HG02981 (cell line): Measurements from ENCODE around the gene AGPAT2.

Source experiments
- ATAC-seq: cut with Tn5 transposase; IDR thresholded peaks from one replicate; pipeline ENCODE4 v1.9.1; 2021; ENCODE audit warnings: mild to moderate bottlenecking, moderate library complexity; ENCODE audit not compliant: unreplicated experiment

The AGPAT2 gene

DNA sequence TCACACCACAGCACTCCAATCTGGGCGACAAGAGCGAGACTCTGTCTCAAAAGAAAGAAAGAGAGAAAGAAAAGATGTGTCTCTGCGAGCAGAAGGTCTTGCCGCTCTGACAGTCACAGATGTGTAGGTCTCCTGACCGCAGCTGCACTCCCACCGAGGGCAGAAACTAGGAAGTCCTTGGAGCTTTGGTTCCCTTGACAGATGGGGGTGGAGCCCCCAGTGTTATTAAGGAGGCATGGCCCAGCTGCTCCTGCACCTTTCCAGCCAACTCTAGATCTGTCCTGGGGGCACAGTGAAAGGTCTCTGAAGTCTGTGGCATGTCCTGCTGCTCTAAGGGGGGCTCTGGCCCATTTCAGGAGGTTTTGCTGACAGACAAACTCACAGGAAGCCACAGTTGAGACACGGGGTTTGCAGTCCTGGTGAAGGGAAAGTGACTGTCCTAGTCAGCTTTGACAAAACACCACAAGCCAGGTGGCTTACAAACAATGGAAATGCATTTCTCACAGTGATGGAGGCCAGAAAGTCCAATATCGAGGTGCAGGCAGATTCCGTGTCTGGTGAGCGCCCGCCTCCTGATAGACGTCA, 16.1 kb upstream of the AGPAT2 start:
- ATAC-seq, result no peak

DNA sequence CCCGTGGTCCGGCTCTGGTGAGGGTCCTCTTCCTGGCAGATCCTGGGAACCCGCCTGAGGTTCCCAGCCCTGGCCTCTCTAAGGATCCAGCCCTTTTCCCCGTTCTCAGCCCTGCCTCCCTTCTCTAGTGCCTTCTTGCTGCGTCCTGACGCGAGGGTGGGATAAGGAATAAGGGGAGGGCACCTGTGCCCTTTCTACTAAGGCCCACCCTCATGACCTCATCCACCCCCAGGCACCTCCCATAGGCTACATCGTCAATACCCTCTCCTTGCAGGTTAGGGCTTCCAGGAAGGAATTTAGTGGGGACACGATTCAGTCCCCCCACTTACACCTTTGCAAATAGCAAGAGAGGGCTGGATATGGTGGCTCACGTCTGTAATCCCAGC, 14.4 kb upstream of the AGPAT2 start:
- ATAC-seq, result peak; percentile 7

DNA sequence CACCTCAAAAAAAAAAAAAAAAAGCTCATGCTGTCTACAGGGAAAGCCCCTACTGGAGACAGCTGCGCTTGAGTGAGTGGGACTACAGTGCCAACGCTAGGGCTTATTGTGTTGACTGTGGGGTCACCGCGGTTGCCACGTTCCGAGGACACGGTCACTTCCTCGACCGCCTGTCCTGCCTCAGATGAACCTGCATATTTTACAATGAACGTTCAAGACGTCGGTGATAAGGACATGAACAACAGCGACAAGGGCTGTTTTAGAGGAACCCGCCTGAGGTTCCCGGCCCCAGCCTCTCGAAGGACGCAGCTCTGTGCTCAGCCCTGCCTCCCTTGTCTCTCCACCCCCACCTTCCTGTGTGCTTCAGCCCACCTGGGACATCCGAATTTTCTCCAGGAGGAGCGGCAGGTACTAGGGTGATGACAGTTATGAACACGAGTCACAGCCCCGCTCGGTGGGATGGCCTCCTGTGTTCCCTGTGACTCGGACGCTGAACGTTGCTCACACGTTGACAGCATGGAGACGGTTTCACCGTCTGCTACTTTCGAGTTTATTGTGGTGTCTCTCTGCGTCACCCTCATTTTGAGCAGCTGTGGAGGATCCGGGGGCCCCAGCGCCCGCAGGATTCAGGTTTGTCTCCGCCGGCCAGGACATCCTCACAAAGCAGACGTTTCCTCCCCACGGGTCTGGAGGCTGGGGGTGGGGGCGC, 13.9 kb upstream of the AGPAT2 start:
- peak; percentile 69 for ATAC-seq

DNA sequence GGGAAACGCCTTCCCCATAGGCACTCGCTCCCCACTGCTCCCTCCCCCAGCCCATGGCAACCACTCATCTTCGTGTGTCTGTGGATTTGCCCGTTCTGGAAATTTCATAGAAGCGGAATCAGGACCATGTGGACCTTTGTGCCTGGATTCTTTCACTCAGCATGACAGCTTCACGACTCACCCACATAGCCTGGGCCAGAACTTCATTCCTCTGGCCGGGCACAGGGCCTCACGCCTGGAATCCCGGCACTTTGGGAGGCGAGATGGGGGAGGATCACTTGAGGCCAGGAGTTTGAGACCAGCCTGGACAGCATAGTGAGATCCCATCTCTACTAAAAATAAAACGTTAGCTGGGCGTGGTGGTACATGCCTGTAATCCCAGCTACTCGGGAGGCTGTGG, 13.0 kb upstream of the AGPAT2 start:
- ATAC-seq, result no peak

DNA sequence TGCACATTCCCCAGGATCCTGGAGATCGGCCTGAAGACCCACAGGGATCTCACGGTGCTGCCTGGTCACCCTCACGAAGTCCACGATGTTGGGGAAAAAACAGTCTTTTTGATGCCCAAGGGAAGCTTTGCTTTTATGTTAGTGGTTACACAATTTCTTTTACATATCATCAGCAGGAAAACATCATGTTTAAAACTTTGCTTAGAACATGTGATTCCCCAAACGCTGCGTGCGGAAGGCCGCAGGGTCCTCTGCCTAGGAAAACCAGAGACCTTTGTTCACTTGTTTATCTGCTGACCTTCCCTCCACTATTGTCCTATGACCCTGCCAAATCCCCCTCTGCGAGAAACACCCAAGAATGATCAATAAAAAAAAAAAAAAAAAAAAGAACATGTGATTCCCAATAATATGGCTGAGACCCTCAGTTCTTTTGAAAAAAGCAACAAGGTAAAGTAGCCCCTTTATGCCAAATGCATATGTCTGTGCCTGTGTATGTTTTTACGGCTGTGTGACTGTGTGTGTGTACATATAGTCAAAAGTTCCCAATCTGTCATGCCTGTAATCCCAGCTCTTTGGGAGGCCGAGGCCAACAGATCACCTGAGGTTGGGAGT, 11.5 kb upstream of the AGPAT2 start:
- no peak for ATAC-seq

DNA sequence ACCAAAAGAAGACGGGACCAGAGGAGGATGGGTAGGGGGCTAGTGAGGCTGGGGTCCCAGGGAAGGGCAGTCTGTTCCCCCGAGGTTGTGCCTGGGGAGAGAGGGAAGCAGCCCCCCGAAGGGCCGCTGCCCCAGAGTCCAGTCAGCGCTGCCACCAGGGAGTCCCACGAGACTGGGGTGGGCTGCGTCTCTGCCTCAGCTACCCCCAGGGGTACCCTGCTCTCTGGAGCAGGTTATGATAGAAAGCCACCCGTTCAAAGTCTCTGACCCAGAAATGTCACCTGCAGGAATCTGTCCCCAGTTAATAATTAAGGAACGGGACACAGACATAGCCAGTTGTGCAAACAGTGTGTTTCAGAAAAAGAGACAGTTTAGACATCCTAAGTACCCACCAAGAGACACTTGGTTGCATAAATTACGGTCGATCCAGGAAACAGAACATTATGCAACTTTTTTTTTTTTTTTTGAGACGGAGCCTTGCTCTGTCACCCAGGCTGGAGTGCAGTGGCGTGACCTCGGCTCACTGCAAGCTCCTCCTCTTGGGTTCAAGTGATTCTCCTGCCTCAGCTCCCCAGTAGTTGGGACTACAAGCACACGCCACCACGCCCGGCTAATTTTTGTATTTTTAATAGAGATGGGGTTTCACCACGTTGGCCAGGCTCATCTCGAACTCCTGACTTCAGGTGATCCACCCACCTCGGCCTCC, 10.7 kb upstream of the AGPAT2 start:
- no peak for ATAC-seq

DNA sequence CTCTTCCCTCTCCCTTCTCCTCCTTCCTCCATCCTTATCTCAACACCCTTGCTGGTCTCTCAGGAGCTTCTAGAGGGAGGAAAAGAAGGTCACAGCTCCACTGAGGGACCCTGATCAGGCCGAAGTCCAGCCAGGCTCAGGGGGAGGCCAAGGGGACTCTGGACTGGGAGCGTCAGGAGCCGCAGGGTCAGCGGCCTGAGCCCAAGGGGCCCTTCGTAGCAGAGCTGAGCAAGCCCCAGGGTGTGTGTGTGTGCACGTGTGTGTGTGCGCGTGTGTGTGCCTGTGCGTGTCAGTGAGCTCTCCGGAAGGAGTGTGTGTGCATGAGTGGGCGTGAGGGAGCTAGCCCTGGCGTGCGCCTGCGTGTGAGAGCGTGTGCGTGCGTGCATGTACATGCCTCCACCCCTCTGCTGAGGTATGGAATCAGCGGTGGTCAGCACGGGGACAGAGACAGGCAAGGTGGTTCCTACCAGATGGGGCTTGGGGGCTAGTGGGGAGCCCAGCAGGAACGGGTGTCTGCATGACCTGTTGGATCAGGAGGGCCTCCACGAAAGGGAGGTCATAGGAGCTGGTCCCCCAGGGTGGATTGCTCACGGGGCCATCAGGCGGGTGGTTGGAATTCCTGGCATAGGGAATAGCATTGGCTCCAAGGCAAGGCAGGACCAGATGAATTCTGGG, 10.0 kb upstream of the AGPAT2 start:
- ATAC-seq, result no peak

DNA sequence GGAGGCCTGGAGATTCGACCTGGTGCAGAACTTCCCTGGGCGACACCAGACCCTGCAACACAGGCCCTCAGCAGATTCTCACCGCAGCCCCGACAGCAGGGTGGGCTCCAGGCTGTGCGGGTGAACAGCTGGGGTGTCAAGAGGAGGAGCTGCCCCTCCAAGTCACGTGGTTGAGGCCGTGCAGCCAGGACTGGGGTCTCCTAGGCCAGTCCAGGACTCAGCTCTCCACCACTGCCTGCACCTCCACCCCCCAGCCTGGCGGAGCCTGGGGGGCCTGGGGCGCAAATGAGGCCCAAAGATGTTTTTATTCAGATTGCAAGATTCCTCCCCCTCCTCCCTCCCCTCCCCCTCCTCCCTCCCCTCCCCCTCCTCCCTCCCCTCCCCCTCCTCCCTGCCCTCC, 9.2 kb upstream of the AGPAT2 start:
- ATAC-seq, result no peak

DNA sequence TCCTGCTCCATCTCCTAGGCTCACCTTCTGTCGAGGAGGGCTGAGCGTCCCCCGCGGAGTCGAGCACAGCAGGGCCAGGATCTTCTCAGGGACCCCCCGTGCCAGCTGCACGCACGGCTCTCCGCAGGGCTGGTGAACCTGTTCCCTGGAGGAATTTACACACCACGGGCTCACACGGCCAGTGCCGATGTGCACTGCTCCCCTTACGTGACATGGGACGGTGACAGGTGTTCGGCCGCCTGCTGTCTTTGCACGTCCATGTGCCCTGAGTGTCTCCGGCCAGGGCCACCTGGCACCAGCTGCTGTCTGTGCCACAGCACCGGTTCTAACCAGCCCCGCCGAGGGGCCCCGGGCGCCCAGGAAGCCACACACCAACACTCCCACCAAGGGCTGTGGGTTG, 8.7 kb upstream of the AGPAT2 start:
- no peak for ATAC-seq

DNA sequence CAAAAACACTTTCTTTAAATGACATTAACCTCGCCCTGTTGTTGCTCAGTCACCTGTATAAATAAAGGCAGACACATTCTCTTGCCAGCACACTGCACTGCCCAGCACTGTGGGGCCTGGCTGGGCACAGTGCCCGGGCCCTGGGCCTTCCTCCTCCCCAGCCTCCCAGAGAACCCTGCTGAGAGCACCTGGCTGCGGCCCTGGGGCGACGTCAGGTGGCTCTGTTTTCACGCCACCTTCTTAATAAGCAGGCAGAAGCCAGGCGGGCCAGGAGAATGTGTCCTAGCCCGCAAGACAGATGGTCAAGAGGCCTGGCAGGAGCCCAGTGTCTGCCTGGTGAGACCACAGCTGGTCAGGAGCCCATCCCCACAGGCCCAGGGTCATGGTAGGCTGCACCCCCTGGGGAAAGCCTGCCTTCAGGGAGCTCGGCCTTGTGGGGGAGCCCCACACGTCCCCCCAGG, 8.2 kb upstream of the AGPAT2 start:
- ATAC-seq, result no peak

DNA sequence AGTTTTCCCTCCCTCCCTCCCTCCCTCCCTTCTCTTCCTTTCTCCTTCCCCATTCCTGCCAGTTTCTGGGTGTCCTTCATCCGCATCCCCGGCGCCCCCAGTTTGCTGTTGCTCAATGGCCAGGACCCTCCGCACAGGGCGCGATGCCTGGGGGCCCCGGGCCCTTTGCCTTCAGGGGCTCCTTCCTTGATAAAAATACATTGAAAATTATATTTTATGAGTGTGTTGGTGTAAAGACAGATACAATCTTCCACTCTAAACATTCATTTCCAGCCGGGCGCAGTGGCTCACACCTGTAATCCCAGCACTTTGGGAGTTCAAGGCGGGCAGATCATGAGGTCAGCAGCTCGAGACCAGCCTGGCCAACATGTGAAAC, 7.6 kb upstream of the AGPAT2 start:
- ATAC-seq, result no peak

DNA sequence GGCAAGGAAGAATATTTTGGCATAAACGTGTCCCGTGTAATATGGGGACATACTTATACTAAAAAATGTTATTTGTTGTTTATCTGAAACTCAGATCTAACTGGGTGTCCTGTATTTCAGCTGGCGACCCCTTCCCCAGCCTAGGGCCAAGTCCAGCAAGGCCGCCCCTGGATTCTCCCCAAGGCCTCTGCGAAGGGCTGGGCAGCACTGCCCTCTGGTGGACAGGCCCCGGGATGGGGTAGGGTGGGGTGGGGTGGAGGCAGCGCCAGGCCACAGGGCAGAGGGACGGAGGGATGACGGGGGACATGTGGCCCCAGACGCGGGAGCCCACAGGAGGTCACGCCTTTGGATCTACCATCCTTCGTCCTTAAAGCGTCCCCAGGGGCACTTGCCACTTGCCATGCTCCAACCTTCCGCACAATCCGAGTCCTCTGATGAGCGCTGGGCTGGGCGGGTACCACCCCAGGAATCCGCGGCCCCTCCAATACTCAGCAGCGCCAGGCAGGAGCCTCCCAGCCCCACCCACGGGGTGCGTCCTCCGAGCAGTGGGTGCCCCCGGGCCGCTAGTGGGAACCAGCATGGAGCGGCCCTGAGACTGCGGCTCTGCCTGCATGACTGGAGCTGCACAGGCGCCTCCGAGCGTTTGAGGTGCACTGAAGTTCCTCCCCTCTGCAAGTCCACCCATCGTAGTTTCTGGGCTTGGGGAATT, 7.1 kb upstream of the AGPAT2 start:
- ATAC-seq, result no peak

DNA sequence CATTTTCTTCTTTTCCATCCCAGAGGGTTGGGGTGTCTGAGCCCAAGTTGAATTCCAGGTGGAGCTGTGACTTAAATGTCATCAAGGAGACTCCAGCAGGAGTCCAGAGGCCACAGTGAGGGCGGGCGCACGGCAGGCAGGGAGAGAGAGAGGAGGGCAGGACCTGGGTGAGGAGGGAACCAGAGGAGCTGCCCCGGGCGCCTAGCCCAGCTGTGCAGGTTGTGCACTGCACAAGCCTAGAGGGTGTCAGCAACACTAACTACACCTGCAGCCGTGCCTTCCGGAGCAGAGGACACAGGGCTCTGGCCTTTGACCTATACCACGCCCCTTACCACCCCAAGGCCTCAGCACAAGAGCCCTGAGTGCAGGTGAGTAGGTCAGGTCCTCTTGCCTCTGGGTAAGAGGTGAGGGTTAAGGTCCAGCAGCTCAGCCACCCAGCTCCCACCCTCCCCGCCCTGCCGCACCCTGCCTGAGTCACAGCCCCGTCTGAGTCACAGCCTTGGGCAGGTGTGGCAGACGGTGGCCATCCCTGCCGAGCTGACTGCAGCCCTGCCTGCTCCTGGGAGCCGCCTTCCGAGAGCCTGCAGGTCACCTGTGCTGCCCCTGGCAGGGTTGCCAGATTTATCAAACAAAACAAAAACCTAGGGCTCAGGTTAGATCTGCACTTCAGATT, 6.4 kb upstream of the AGPAT2 start:
- ATAC-seq, result no peak

DNA sequence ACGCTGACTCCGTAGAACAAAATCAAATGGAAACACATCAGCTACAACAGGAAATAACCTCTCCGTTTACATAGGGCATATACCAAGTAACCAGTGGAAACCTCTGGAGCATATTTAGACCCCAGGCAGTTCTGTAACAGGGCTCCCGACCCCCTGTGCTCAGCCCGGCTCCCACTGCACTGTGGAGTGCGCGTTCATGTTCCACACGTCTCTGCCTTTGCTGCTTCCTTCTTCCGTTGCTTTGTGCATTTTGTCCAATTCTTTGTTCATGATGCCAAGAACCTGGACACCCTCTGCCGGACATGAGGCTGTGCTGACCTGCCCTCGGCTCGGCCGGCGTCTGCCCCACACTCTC, 5.9 kb upstream of the AGPAT2 start:
- ATAC-seq, result no peak

DNA sequence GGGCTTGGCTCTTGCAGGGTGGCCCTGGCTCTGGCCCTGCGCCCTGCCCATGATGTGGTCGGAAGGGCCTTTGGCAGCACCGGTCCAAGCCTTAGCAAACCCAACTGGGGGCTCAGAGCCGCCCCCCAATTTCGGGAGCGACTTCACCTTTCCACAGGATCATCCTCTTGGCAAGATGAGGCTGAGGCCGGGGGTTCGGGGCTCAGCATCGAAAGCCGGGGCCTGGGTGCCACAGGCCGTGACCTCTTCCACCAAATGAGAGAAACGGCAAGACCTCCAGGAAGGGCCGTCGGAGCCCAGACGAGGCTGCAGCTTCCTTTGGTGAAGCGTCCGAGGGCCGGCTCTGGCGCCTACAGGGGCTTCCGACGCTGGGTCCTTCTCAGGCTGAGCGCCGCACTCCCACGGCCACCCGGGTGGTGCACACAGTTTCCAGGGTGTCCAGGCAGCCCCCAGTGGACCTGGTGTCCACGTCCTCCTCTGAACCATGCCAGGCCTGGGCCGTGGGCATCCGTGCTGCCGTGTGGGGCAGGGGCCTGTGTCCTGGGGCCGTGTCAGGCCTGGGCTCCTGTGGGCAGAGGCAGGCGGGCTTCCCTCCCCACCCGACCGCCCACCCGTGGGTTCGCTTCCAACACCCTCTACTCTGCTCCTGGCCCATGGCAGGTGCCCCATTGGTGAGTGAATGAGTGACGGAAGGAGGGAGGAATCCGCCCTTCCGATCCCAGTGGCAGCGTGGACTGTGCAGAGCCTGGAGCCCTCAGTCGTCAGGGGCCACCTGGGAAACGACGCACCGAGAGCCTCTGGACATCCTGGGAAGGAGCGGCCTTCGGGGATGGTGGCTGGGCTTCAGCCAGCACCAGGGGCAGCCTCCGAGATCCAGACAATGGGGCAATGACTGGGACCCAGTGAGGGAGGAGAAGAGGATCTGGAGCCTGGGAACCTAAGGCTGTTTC, 5.2 kb upstream of the AGPAT2 start:
- ATAC-seq, result no peak

DNA sequence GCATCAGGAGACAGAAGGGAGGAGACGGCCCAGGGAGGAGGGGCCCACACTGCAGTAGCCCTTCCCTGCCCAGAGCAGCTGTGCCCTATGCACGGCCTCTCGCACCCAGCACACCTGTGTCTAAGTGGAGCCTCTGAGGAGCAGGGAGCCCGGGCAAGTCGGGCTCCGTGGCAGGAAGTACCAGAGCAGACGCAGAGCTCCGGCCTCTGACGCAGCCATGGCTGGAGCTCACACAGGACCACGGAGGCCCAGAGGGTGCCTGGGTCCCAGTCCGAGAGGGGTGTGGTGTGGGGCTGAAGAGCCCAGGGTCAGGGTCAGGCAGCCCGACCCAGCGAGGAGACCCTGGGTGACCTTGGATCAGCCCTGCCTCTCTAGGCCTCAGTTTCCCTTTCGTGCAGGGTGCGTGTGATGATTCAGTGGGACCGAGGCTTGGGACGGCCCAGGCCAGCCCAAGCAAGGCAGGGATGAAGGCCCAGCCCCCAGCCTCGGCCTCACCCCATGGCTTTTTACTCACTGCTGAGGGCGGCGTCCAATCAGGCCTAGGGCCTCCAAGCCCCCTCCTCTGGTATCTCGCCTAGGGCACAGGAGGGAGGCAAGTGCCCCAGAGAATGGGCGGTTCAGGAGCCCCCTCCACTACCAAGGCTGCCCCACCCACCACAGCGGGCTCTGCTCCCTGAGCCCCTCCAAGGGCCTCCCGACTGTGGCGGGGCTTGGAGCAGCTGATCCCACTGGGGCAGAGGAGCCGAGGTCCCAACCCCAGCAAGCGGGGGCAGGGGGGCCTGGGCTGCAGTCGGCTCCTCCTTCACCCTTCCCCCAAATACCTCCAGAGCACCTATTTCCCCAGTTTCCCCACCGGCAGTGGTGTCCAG, 4.3 kb upstream of the AGPAT2 start:
- no peak for ATAC-seq

DNA sequence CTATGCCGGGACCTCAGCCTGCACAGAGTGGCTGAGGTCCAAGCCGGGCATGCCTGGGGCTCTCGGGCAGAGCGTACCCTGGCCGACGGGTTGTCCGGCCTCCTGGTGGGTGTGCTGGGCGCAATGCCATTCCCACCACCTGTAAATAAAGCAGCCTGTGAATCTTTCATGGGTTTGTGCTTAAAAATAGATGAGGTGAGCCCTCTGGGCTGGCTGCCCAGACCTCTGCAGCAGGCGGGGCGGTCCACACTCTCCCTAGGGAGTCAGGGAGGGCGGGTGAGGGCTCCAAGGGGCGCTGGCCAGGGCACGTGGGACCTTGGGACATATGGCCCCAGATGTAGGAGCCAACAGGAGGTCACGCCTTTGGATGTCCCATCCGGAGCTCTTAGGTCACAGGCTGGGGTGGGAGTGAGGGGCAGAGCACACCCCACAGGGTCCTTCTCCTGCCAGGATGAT, 3.6 kb upstream of the AGPAT2 start:
- ATAC-seq, result no peak
